ENCODE measurements around the gene ACTR6.
A peak's percentile ranks its signal among the peaks of the same experiment; 100 is the strongest.
"Not testable (repeated sequence)": the region's sequence is repeated elsewhere in the genome, so short reads cannot be mapped to it uniquely, and the experiment has no call there.

ACTR6 gene

GRCh38 chr12:100222173-100222572, 21.6 kb downstream of the ACTR6 start:
- not testable (repeated sequence) for DNase-seq (ENCODE audit: low read depth)

GRCh38 chr12:100225491-100225890, 24.9 kb downstream of the ACTR6 start:
- no peak for DNase-seq (ENCODE audit: low read depth)

DNA sequence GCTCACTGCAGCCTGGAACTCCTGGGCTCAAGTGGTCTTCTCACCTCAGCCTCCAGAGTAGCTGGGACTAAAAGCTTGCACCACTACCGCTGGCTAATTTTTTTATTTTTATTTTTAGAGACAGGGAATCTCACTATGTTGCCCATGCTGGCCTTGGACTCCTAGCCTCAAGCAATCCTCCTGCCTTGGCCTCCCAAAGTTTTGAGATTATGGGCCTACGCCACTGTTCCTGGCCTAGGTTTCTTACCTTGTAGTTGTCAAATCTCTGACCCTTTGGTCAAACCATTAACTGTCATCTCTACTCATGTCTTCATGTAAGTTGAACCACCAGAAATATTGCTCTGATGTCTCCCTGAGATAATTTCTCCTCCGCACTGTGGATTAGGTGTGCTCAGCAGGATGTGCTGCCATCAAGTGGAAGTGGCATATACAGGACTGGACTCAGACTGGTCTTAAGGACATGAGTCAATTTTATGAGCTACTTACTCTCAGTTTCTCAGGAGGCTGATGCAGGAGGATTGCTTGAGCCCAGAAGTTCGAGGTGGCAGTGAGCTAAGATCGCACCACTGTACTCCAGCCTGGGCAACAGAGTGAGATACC, 28.5 kb downstream of the ACTR6 start:
- peak; percentile 20 for DNase-seq (ENCODE audit: low read depth)

- DNase-seq (ENCODE audit: low read depth), result no peak
These were observed 29.3 kb downstream of the ACTR6 start for GRCh38 chr12:100229876-100230275.

GRCh38 chr12:100231873-100232272, 31.3 kb downstream of the ACTR6 start:
- not testable (repeated sequence) for DNase-seq (ENCODE audit: low read depth)

- DNase-seq (ENCODE audit: low read depth), result peak; percentile 36
These were observed 33.6 kb downstream of the ACTR6 start for GRCh38 chr12:100234166-100234565.

DNA sequence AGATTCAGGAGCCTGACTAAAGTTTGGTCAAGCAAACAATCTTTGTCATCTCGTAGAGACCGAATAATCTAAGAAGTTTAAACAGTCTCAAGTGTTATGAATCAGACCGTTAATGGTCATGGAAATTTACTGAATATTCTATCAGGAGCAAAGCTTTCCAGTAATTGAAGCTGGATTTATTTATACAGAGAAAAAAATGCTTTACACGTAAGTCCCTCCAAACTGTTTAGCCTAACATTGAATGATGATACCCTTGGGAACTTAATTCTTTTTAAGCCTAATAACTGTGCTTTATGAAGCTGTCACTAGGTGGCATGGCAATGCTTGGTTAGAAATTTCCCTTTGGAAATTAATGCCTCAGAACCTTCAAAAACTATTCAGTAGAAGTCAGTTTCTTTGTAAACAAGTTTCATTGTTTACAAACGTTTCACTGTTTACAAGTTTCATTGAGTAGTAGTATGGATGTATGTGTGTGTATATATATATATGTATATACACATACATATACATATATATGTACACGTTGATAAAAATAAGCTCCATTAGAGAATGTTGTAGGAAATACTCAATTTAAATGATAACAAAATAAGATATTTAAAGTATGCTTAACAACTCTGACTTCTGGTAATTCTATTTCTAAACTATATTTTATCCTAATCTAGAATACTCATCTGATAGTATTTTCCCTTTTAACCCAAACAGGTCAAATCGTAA, 34.1 kb downstream of the ACTR6 start:
- DNase-seq (ENCODE audit: low read depth), result peak; percentile 59

GRCh38 chr12:100238801-100239200, 38.2 kb downstream of the ACTR6 start:
- DNase-seq (ENCODE audit: low read depth), result no peak

- DNase-seq (ENCODE audit: low read depth), result no peak
These were observed 39.0 kb downstream of the ACTR6 start for GRCh38 chr12:100239589-100239988.

GRCh38 chr12:100243137-100243536, 42.5 kb downstream of the ACTR6 start:
- no peak for DNase-seq (ENCODE audit: low read depth)

GRCh38 chr12:100247765-100248164, 47.1 kb downstream of the ACTR6 start:
- DNase-seq (ENCODE audit: low read depth), result no peak

- peak; percentile 41 for DNase-seq (ENCODE audit: low read depth)
These were observed 48.3 kb downstream of the ACTR6 start for GRCh38 chr12:100248886-100249285.

- DNase-seq (ENCODE audit: low read depth), result no peak
These were observed 49.3 kb downstream of the ACTR6 start for GRCh38 chr12:100249941-100250340.

GRCh38 chr12:100251917-100252316, 51.3 kb downstream of the ACTR6 start:
- no peak for DNase-seq (ENCODE audit: low read depth)

- no peak for DNase-seq (ENCODE audit: low read depth)
These were observed 52.8 kb downstream of the ACTR6 start for GRCh38 chr12:100253437-100253836.

DNA sequence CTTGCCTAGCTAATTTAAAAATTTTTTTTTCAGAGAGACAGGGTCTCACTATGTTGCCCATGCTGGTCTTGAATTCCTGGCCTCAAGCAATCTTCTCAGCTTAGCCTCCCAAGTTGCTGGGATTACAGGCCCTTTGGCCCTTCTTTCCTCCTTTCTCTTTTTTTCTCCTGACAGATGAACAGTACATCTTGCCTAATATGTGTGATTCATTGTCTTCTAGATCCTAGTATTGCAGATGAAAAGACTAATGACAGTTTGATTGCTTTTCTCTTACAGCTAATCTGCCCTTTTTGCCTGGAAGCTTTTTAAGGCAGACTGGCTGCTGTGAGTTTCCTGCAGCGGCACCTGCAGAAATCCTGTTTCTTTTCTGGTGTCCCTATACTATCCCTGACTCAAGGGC, 54.3 kb downstream of the ACTR6 start:
- peak; percentile 25 for DNase-seq (ENCODE audit: low read depth)

DNA sequence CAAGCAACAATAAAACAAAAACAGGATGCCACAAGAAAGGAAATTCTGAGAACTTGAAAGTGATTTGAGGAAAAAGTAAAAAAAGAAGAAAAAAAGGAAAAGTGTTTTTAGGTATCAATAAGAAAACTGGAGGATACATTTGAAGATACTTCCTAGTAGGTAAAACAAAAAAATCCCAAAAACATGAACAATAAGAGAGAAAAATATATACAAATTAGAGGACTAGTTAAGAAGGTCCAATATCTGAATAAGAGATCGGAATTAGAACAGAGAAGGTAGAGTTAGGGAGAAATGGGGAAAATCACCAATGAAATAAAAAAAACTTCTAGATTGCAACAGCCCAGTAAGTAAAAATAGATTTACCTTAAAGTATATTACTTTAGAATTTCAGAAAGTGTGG, 57.5 kb downstream of the ACTR6 start:
- DNase-seq (ENCODE audit: low read depth), result no peak

DNA sequence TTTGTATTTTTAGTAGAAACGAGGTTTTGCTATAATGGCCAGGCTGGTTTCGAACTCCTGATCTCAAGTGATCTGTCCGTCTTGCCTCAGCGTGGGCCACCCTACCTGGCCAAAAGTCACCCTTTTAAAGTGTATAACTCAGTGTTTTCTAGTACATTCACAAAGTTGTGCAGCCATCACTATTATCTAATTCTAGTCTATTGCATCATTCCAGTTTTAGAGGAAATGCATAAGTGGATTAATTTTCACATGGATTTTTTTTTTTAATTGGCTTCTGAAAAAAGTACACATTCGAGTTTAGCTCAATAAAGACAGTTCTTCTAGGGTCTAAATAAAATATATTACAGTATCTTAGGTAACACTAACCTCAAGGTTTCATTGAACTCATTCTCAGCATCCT, 62.5 kb downstream of the ACTR6 start:
- no peak for DNase-seq (ENCODE audit: low read depth)

GRCh38 chr12:100265107-100265506, 64.5 kb downstream of the ACTR6 start:
- not testable (repeated sequence) for DNase-seq (ENCODE audit: low read depth)

DNA sequence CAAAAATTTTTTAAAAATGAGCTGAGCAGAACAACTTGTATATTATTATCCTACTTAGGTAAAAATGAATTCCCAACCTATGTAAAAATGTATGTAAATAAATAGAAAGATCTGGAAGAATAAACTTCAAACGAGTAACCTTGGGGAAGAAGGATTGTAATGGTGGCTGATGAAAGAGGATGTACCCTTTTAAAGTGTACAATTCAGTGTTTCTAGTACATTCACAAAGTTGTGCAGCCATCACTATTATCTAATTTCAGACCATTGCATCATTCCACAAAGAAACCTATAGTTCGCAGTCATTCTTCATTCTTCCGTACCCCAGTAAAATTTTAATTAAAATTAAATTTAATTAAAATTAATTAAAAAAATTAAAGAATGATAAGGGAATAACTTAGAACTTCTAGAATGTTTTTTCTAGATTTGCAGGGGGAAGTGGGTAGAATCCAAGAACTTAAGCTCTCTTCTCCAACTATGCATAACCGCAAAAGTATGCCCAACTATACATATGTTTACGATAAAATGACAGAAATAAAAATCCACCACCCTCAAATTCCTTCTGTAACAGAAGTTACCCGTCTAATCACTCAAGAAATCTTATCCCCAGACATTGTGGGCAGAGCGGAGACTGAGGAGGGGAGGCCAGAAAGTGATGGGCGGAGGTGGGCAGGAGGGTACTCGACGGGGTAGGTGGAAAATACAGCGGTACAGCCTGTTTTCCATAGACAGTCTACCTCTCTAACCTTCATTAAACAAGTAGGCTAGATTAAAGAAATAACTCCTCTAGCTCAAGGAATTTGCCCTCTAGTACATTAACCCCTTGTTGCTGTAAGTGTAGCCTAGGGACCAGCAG, 65.3 kb downstream of the ACTR6 start:
- no peak for DNase-seq (ENCODE audit: low read depth)

DNA sequence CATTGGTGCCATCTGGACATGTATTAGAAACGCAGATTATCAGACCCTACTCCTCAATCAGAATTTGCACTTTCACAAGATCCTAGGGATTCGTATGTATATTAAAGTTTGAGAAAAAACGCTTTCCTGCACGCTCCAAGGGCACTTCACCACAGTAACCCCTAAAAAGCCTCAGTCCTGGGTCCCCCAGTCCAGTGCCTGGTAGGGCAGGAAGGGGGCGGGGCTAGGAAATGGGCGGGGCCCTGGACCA, 65.9 kb downstream of the ACTR6 start:
- DNase-seq (ENCODE audit: low read depth), result no peak

- peak; percentile 99 for DNase-seq (ENCODE audit: low read depth)
These were observed 66.4 kb downstream of the ACTR6 start, which contains the start of the genes DEPDC4 and SCYL2 for GRCh38 chr12:100266835-100267602. TSS of gene DEPDC4 (minus strand) at chr12:100267079. CDS start at chr12:100267076, 3 bp downstream. TSS of gene SCYL2 (plus strand) at chr12:100267177. CDS start at chr12:100282971, 15,794 bp downstream.
